HPDE6-E6E7 (cell line): ENCODE data around the gene CANT1.
"Not testable (repeated sequence)": the region's sequence is repeated elsewhere in the genome, so short reads cannot be mapped to it uniquely, and the experiment has no call there.

ENCODE experiments used
- DNase-seq: peaks from one replicate; pipeline ENCODE4 v3.0.0; 2011; ENCODE audit warnings: missing footprints; ENCODE audit errors: extremely low spot score

Gene CANT1

GRCh38 chr17:78977681-78977943 lies 32.0 kb downstream of the CANT1 start:
- DNase-seq: no peak

GRCh38 chr17:78976907-78977680 lies 32.5 kb downstream of the CANT1 start:
- DNase-seq: no peak

- DNase-seq: no peak
These were observed 34.7 kb downstream of the CANT1 start for GRCh38 chr17:78974635-78975591.

- DNase-seq: no peak
These were observed 35.6 kb downstream of the CANT1 start for GRCh38 chr17:78973792-78974520.

GRCh38 chr17:78973196-78973595 lies 36.4 kb downstream of the CANT1 start:
- DNase-seq: no peak

- DNase-seq: no peak
These were observed 37.0 kb downstream of the CANT1 start for GRCh38 chr17:78972507-78973105.

- no peak for DNase-seq
These were observed 37.6 kb downstream of the CANT1 start for GRCh38 chr17:78971756-78972506.

GRCh38 chr17:78970834-78971755 lies 38.5 kb downstream of the CANT1 start:
- DNase-seq: peak; percentile 46

GRCh38 chr17:78969865-78970264 lies 39.7 kb downstream of the CANT1 start:
- DNase-seq: no peak

GRCh38 chr17:78967782-78968362 lies 41.7 kb downstream of the CANT1 start:
- no peak for DNase-seq

- no peak for DNase-seq
These were observed 42.5 kb downstream of the CANT1 start for GRCh38 chr17:78966910-78967600.

GRCh38 chr17:78966123-78966813 lies 43.3 kb downstream of the CANT1 start:
- DNase-seq: no peak

- no peak for DNase-seq
These were observed 44.1 kb downstream of the CANT1 start for GRCh38 chr17:78965491-78965924.

- no peak for DNase-seq
These were observed 46.2 kb downstream of the CANT1 start for GRCh38 chr17:78963378-78963777.

- not testable (repeated sequence) for DNase-seq
These were observed 46.6 kb downstream of the CANT1 start for GRCh38 chr17:78962984-78963348.

GRCh38 chr17:78962345-78962983 lies 47.1 kb downstream of the CANT1 start:
- DNase-seq: no peak

GRCh38 chr17:78961571-78961970 lies 48.0 kb downstream of the CANT1 start:
- DNase-seq: no peak

- DNase-seq: no peak
These were observed 48.6 kb downstream of the CANT1 start for GRCh38 chr17:78960928-78961327.
